HG02678 (cell line): ENCODE results near the gene NUCB1.
"Not testable (repeated sequence)": the region's sequence is repeated elsewhere in the genome, so short reads cannot be mapped to it uniquely, and the experiment has no call there.

Experiments
- ATAC-seq: cut with Tn5 transposase; IDR thresholded peaks from one replicate; pipeline ENCODE4 v1.9.1; 2021; ENCODE audit warnings: mild to moderate bottlenecking, moderate library complexity; ENCODE audit not compliant: unreplicated experiment

The NUCB1 gene

GRCh38 chr19:48873476-48874302 lies 26.4 kb upstream of the NUCB1 start:
- ATAC-seq, result no peak

DNA sequence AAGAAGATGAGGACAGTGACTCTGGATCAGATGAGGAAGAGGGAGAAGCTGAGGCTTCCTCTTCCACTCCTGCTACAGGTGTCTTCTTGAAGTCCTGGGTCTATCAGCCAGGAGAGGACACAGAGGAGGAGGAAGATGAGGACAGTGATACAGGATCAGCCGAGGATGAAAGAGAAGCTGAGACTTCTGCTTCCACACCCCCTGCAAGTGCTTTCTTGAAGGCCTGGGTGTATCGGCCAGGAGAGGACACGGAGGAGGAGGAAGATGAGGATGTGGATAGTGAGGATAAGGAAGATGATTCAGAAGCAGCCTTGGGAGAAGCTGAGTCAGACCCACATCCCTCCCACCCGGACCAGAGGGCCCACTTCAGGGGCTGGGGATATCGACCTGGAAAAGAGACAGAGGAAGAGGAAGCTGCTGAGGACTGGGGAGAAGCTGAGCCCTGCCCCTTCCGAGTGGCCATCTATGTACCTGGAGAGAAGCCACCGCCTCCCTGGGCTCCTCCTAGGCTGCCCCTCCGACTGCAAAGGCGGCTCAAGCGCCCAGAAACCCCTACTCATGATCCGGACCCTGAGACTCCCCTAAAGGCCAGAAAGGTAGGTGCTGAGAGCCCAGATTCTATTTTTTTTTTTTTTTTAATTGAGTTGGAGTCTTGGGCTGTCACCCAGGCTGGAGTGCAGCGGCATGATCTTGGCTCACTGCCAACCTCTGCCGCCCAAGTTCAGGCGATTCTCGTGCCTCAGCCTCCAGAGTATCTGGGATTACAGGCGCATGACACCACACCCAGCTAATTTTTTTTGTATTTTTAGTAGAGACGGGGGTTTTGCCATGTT lies 25.6 kb upstream of the NUCB1 start:
- no peak for ATAC-seq

DNA sequence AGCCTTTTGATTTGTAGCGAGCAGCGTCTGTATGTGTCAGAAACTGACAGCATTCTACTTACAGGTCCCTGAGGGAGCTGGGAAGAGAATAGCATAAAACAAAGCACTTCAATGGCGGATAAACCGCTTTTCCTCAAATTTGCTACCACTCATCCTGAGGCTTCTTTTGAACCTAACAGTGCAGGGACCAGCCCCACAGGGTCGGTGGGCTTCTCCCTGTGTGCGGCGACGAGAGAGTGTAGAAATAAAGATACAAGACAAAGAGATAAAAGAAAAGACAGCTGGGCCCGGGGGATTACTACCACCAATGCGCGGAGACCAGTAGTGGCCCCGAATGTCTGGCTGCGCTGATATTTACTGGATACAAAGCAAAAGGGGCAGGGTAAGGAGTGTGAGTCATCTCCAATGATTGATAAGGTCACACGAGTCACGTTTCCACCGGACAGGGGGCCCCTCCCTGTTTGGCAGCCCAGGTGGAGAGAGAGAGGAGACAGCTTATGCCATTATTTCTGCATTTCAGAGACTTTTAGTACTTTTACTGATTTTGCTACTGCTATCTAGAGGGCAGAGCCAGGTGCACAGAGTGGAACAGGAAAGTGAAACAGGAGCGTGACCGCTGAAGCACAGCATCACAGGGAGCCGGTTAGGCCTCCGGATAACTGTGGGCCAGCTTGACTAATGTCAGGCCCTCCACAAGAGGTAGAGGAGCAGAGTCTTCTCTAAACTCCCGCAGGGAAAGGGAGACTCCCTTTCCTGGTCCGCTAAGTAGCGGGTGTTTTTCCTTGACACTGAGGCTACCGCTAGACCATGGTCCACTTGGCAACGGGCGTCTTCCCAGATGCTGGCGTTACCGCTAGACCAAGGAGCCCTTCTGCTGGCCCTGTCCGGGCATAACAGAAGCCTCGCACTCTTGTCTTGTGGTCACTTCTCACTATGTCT lies 23.8 kb upstream of the NUCB1 start:
- not testable (repeated sequence) for ATAC-seq

- no peak for ATAC-seq
Measured at GRCh38 chr19:48877855-48878195, 22.3 kb upstream of the NUCB1 start.

GRCh38 chr19:48878196-48879024 lies 21.7 kb upstream of the NUCB1 start:
- ATAC-seq, result no peak

DNA sequence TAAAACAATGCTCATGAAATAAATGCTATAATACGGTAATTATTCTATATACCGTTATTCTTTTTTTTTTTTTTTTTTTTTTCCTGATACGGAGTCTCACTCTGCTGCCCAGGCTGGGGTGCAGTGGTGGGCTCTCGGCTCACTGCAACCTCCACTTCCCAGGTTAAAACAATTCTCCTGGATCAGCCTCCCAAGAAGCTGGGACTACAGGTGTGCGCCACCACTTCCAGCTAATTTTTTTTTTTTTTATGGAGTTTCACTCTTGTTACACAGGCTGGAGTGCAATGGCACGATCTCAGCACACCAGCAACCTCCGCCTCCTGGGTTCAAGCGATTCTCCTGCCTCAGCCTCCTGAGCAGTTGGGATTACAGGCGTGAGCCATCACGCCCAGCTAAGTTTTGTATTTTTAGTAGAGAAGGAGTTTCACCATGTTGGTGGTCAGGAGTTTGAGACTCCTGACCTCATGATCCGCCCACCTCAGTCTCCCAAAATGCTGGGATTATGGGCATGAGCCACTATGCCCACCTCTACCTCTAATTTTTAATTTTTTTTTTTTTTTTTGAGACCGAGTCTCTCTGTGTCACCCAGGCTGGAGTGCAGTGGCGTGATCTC lies 21.0 kb upstream of the NUCB1 start:
- no peak for ATAC-seq

GRCh38 chr19:48879696-48880095 lies 20.4 kb upstream of the NUCB1 start:
- not testable (repeated sequence) for ATAC-seq

DNA sequence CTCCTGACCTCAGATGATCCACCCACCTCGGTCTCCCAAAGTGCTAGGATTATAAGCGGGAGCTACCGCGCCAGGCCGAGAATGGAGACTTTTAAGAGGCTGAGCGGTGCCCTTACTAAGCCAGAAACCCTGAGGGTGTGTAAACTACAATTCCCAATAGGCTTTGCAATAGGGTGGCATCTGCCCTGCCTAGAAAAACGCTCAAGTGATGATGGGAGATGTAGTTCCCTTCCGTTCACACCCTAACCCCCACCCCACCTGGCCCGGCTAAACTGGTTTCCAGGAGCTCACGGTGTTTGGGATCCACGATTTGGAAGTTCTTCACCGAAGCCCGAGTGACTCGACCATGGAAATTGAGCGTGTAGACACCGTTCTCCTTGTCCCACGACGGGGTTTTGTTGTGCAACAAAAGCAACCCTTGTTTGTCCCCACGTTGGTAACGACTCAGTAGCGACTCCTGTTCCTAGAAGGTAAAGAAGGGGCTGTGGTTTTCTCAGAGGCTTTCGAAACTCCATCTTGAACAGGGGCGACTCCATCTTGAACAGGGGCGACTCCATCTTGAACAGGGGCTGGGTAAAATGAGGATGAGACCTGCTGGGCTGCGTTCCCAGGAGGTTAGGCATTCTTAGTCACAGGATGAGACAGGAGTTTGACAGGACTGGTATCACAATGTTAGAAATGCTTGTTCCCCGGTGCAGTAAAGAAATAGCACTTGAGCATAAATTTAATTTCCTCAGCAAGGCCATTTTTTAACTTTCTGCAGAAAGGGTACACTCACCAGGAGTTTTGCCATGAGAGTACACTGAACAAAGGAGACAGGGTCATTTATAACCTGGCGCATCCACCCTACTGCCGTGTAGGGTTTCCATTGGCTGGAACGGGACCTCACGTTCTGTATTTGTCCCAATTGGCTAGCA lies 18.1 kb upstream of the NUCB1 start:
- no peak for ATAC-seq

GRCh38 chr19:48883726-48884125 lies 16.4 kb upstream of the NUCB1 start:
- no peak for ATAC-seq

- no peak for ATAC-seq
Measured at GRCh38 chr19:48887861-48888612, 12.1 kb upstream of the NUCB1 start.

DNA sequence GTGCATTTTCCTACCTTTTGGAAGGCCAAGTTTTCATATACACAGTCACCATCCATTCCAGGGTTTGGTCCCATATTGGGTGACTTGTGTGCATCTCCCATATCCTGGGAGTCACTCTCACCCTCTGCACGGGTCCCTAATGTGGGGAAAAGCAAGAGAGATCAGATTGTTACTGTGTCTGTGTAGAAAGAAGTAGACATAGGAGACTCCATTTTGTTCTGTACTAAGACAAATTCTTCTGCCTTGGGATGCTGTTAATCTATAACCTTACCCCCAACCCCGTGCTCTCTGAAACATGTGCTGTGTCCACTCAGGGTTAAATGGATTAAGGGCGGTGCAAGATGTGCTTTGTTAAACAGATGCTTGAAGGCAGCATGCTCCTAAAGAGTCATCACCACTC lies 10.6 kb upstream of the NUCB1 start:
- not testable (repeated sequence) for ATAC-seq

GRCh38 chr19:48890551-48890950 lies 9.6 kb upstream of the NUCB1 start:
- ATAC-seq, result no peak

DNA sequence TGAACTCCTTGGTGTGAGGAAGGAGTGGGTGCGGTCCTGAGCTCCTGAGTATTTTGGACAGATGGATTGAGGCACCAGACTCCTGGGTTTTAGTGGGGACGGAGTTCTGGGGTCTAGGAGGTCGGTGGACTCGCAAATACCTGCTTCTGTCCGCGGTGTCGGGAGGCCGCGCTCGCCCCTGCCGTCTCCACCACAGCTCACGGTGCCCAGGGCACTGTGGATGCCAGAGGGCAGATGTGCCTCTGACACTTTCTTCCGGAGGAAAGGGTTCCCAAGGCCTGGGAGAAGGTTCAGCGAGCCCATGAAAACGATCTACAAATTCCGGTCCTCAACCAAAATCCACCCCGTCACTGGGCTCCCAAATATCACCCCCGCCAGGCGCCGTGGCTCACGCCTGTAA lies 4.9 kb upstream of the NUCB1 start:
- ATAC-seq, result no peak

GRCh38 chr19:48896191-48896720 lies 3.9 kb upstream of the NUCB1 start:
- ATAC-seq, result no peak

GRCh38 chr19:48897181-48897580 lies 2.9 kb upstream of the NUCB1 start:
- no peak for ATAC-seq

DNA sequence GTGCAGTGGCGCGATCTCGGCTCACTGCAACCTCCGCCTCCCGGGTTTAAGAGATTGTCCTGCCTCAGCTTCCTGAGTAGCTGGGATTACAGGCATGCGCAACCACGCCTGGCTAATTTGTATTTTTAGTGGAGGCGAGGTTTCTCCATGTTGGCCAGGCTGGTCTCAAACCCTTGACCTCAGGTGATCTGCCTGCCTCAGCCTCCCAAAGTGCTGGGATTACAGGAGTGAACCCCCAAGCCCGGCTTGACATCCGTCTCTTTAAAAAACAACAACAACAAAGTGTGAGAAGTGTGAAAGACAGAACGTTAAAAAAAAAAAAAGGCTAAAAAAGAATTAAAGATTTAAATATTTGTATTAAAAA lies 744 bp upstream of the NUCB1 start:
- ATAC-seq, result not testable (repeated sequence)

DNA sequence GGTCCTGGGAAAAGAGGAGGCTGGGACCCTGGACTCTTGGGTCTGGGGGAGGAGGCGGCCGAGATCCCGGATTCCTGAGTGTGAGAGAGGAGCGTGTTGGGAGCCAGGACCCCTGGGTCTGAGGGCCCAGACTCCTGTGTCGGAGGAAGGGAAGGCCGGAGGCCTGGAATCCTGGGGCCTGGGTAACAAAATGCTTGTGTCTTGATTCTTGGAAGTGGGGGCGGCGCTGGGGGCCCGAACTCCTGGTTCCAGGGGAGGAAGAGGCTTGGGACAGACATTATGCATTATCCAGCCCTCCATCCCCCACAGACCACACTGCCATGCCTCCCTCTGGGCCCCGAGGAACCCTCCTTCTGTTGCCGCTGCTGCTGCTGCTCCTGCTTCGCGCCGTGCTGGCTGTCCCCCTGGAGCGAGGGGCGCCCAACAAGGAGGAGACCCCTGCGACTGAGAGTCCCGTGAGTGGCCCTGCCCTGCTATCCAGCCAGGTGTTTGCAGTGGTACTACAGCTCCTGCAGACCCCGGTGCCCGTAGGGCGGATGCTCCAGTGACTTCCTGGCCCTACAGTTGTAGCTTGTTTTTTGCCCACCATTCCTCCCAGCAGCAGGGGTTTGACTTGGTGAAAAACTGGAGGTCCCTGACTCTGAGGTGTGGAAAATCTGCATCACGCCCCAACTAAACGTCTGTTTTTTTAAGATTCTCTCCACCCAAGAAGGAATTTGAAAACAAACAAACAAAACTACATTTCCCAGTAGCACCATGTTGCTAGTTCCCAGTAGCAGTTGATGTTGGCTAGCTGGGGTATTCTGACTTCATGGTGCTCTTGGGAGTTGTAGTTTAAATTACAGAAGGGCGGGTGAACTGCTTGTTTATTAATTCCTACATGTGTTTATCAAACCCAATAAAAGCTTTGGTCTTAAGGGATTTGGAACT lies 630 bp downstream of the NUCB1 start:
- ATAC-seq, result no peak
